HG02970 (cell line): ENCODE results near the gene DSG2.
"Not testable (repeated sequence)": the region's sequence is repeated elsewhere in the genome, so short reads cannot be mapped to it uniquely, and the experiment has no call there.

Experiments used
- ATAC-seq: cut with Tn5 transposase; IDR thresholded peaks from one replicate; pipeline ENCODE4 v1.9.1; 2021; ENCODE audit warnings: mild to moderate bottlenecking, moderate library complexity, moderate number of reproducible peaks; ENCODE audit not compliant: unreplicated experiment, low FRiP score

DSG2 gene

DNA sequence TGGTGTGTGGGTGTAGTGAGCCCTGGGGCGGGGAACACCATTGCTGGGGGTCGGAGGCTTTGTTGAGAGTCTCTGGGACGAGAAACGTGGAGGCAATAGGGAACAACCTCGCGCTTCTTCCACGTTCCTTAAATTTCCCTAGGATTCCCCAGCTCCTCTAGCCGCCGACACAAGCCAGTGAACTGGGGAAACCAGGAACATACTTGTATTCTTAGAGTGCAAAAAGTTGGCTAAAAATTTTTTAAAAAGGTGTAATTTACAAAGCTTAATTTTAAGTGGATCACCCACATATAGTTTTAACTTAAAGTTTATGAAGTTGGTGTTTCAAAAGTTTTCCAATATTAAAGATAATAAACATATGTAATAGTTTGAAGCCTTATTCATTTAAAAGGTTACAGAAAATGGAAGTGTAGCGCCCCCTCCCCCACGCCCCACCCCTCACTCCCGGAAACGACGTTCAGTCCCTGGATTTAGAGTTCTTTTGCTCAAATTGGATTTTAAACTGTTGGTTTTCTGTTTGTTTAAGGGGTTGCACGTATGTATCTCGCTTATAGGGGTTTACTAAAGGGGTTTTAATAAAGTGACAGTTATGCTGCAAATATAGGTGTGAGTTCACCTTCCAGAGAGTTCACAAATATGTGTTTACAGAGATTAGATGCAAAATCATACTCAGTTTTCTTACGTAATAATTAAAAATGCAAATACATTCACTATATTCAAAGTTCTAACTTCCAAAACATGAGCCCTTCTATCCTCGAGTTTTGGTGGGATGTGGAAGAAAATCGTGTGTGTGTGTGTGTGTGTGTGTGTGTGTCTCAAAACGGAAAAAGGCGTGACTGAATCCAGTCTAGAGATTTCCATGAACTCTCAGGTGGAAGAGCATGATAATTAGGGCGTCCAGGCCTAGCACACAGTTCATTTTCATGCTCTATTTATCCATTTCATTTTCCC is 872 bp downstream of the DSG2 start:
- ATAC-seq, result no peak

GRCh38 chr18:31500051-31500688 is 2.2 kb downstream of the DSG2 start:
- peak; percentile 82 for ATAC-seq

DNA sequence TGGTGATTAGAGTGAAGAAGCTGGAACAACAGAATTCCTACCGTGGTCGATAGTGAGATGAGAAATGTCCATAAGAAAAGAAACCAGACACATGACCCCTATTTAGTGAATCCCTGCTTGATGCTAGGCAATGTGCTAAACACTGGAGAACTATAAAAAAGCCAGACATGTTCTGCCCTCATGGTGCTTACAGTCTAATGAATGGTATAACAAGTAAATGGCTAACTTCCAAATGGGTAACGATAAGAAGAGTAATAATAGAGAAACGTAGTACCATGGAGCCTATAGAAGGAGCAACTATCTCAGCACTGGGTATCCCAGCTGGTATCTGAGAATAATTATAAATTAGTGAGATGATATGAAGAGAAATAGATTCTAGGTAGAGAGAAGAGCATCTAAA is 5.0 kb downstream of the DSG2 start:
- no peak for ATAC-seq

- ATAC-seq, result no peak
Observed at GRCh38 chr18:31504455-31505147, 6.6 kb downstream of the DSG2 start.

GRCh38 chr18:31505156-31505555 is 7.2 kb downstream of the DSG2 start:
- no peak for ATAC-seq

- ATAC-seq, result no peak
Observed at GRCh38 chr18:31506024-31506742, 8.2 kb downstream of the DSG2 start.

DNA sequence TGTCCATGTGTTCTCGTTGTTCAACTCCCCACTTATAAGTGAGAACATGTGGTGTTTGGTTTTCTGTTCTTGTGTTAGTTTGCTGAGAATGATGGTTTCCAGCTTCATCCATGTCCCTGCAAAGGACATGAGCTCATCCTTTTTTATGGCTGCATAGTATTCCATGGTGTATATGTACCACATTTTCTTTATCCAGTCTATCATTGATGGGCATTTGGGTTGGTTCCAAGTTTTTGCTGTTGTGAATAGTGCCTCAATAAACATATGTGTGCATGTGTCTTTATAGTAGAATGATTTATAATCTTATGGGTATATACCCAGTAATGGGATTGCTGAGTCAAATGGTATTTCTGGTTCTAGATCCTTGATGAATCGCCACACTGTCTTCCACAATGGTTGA is 9.1 kb downstream of the DSG2 start:
- ATAC-seq, result not testable (repeated sequence)

DNA sequence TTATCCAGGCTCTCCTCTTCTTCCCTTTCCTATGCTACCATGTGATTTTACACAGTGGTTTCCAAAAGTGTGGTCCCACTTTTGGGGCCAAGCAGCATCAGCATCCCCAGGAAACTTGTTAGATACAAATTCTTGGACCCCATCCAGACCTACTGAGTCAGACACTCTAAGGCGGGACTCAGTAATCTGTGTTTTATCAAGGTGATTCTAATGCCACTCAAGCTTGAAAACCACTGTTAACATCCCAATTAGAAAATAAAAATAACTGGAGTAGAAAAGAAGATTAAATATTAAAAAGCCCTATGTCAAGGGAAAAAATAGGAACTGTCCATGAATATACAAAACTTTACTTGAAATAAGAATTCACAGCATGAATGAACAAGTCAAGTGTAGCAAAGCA is 10.8 kb downstream of the DSG2 start:
- ATAC-seq, result no peak

- ATAC-seq, result no peak
Observed at GRCh38 chr18:31509571-31509970, 11.6 kb downstream of the DSG2 start.

GRCh38 chr18:31510319-31510718 is 12.3 kb downstream of the DSG2 start:
- ATAC-seq, result no peak

DNA sequence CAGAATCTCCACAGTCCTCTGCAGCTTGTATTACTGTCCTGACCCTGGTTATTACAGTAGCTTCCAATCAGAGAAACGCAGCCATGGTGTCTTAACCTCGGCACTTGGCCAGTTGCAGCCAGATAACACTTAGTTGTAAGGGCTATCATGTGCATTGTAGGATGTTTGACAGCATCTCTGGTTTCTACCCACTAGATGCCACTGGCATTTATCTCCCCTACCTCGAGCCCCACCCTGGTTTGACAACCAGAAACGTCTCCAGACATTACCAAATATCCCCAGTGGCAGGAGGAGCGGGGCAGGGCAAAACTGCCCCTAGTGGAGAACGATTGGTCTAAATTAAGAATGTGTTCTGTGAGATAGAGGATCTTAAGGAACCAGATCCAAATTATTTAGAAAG is 13.1 kb downstream of the DSG2 start:
- ATAC-seq, result no peak

DNA sequence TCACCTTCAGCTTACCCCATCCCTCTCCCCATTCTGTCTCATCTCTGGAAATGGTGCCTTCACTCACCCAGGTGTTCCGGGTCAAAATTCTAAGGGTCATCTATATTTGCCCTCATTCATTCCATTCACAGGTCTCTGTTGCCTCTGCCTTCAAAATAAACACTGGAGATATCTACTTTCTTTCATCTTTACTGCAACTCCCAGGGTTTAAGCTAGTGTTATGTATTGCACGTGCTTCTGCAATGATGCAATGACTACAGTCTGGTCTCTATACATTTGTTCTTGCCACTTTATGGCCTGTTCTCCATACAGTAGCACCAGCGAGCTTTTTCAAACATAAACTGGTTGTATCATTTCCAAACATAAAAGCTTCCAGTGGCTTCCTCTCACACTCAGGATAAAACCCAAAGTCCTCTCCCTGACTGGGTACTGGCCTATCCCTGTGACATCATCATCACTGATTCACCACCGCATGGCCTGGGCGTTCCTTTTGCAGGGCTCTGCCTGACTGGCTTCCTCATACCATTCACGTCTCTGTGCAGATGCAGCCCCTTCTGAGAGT is 14.3 kb downstream of the DSG2 start:
- no peak for ATAC-seq

GRCh38 chr18:31513189-31513935 is 15.4 kb downstream of the DSG2 start:
- ATAC-seq, result no peak

- ATAC-seq, result no peak
Observed at GRCh38 chr18:31516437-31516836, 18.5 kb downstream of the DSG2 start.

GRCh38 chr18:31526374-31526773 is 28.4 kb downstream of the DSG2 start:
- ATAC-seq, result no peak

- no peak for ATAC-seq
Observed at GRCh38 chr18:31533236-31533635, 35.3 kb downstream of the DSG2 start.

- no peak for ATAC-seq
Observed at GRCh38 chr18:31538837-31539236, 40.9 kb downstream of the DSG2 start.

DNA sequence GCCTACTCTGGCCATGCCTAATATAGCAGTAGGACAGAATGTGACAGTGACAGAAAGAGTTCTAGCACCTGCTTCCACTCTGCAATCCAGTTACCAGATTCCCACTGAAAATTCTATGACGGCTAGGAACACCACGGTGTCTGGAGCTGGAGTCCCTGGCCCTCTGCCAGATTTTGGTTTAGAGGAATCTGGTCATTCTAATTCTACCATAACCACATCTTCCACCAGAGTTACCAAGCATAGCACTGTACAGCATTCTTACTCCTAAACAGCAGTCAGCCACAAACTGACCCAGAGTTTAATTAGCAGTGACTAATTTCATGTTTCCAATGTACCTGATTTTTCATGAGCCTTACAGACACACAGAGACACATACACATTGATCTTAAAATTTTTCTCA is 48.5 kb downstream of the DSG2 start:
- no peak for ATAC-seq

DNA sequence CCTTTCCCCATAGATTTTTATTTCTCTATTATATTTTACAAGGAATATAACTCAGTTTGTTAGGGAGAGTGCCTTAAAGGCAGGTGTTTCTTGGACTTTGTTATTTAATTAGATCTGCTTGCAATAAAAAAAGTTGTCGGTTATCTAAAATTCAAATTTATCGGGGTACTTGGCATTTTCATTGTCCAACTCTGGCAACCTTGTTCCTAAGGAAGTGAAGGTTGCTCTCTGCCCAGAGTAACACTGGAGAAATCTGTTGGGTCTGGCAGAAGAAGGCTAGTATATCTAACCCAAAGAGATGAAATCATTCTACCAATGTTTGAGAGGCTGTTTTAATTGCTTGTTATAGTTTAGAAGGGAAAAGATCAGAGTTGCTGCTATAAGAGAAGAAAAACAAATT is 50.9 kb downstream of the DSG2 start:
- no peak for ATAC-seq

DNA sequence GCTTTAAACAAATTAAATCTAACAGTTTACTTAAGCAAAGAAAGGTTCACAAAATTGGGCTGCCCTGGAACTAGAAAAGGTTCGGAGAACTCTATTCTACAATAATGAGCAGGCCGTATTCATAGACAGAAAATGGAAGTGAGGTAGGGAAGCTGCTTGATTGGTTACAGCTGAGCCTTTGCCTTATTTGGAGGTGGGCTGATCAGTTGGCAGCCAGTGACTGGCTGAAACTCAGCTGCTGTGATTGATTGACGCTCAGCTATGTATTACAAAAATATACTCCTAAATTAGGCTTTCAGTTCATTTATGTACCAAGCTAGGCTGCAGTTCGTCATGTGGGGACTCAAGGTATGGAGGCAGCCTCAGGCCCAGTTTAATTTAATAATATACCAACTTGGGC is 51.4 kb downstream of the DSG2 start:
- ATAC-seq, result no peak
